Measurements from ENCODE around the gene HIGD2B.
"Not testable (repeated sequence)": the region's sequence is repeated elsewhere in the genome, so short reads cannot be mapped to it uniquely, and the experiment has no call there.

The HIGD2B gene

GRCh38 chr15:72685925-72686794 lies at the start of gene HIGD2B, which contains the start of gene BBS4:
HIGD2B (minus strand) TSS chr15:72686182; CDS start chr15:72676374, 9,808 bp downstream.
BBS4 (plus strand) TSS chr15:72686207; CDS start chr15:72686228, 21 bp downstream.
- DNase-seq (ENCODE audit: low spot score) = peak; percentile 82

- no peak for DNase-seq (ENCODE audit: low spot score)
Observed at GRCh38 chr15:72735111-72735510, 49.1 kb upstream of the HIGD2B start.

- no peak for DNase-seq (ENCODE audit: low spot score)
Observed at GRCh38 chr15:72733941-72734738, 48.2 kb upstream of the HIGD2B start.

- DNase-seq (ENCODE audit: low spot score) = no peak
Observed at GRCh38 chr15:72732516-72732915, 46.5 kb upstream of the HIGD2B start.

- no peak for DNase-seq (ENCODE audit: low spot score)
Observed at GRCh38 chr15:72732086-72732485, 46.1 kb upstream of the HIGD2B start.

GRCh38 chr15:72728821-72729220 lies 42.8 kb upstream of the HIGD2B start:
- DNase-seq (ENCODE audit: low spot score) = no peak

- DNase-seq (ENCODE audit: low spot score) = not testable (repeated sequence)
Observed at GRCh38 chr15:72728249-72728648, 42.3 kb upstream of the HIGD2B start.

- DNase-seq (ENCODE audit: low spot score) = no peak
Observed at GRCh38 chr15:72727154-72727553, 41.2 kb upstream of the HIGD2B start.

GRCh38 chr15:72725851-72726250 lies 39.9 kb upstream of the HIGD2B start:
- DNase-seq (ENCODE audit: low spot score) = not testable (repeated sequence)

- no peak for DNase-seq (ENCODE audit: low spot score)
Observed at GRCh38 chr15:72725446-72725845, 39.5 kb upstream of the HIGD2B start.

GRCh38 chr15:72724028-72724427 lies 38.0 kb upstream of the HIGD2B start:
- DNase-seq (ENCODE audit: low spot score) = no peak

GRCh38 chr15:72722071-72722696 lies 36.2 kb upstream of the HIGD2B start:
- peak; percentile 65 for DNase-seq (ENCODE audit: low spot score)

GRCh38 chr15:72708551-72709303 lies 22.7 kb upstream of the HIGD2B start:
- not testable (repeated sequence) for DNase-seq (ENCODE audit: low spot score)

GRCh38 chr15:72706266-72706665 lies 20.3 kb upstream of the HIGD2B start:
- DNase-seq (ENCODE audit: low spot score) = no peak

- no peak for DNase-seq (ENCODE audit: low spot score)
Observed at GRCh38 chr15:72700076-72700475, 14.1 kb upstream of the HIGD2B start.

GRCh38 chr15:72698938-72699337 lies 13.0 kb upstream of the HIGD2B start:
- no peak for DNase-seq (ENCODE audit: low spot score)

- no peak for DNase-seq (ENCODE audit: low spot score)
Observed at GRCh38 chr15:72690938-72691337, 5.0 kb upstream of the HIGD2B start.

- DNase-seq (ENCODE audit: low spot score) = no peak
Observed at GRCh38 chr15:72688697-72689096, 2.7 kb upstream of the HIGD2B start.

GRCh38 chr15:72685301-72685924 lies 569 bp downstream of the HIGD2B start:
- no peak for DNase-seq (ENCODE audit: low spot score)

GRCh38 chr15:72682772-72683171 lies 3.2 kb downstream of the HIGD2B start:
- DNase-seq (ENCODE audit: low spot score) = no peak

- no peak for DNase-seq (ENCODE audit: low spot score)
Observed at GRCh38 chr15:72680931-72681330, 5.1 kb downstream of the HIGD2B start.

All from CD4-positive, alpha-beta T cell treated with Interleukin-2 at 100 ng/mL for 4 hours (primary cell).